Panc1 (cell line): ENCODE data around the gene AATK. TPM values are rescaled to one million over a fixed set of nuclear protein-coding genes. Genes with fewer than 3 reads are reported as not detected.
"Not testable (repeated sequence)": the region's sequence is repeated elsewhere in the genome, so short reads cannot be mapped to it uniquely, and the experiment has no call there.

Experiments used
- ATAC-seq: fragments of 200-7000 bp; cut with Tn5 transposase; 2 replicates; pipeline ENCODE4 v1.9.1; 2020; ENCODE audit warnings: mild to moderate bottlenecking, moderate library complexity
- BruUV-seq: library from RNA; stranded (reverse); fragments of 400-500 nt; replicated peaks from 2 replicates; lab custom pipeline; 2021; lab: Mats Ljungman, UMichigan
- CTCF ChIA-PET: fragments of 300-600 bp; sonication (Branson Sonifier 250); formaldehyde crosslinking; loops from one replicate; lab custom pipeline; 2022; ENCODE audit warnings: antibody characterized with exemption; lab: Charles Lee
- POLR2A ChIA-PET: fragments of 300-600 bp; sonication (Branson Sonifier 250); formaldehyde crosslinking; loops from one replicate; lab custom pipeline; 2022; ENCODE audit warnings: antibody characterized with exemption; lab: Charles Lee
- DNase-seq: peaks from one replicate; pipeline ENCODE4 v3.0.0-alpha.2; 2010; ENCODE audit warnings: low read depth, low spot score
- H3K27ac ChIP-seq: 2 replicates; pipeline ENCODE4 v1.5.1; 2011; ENCODE audit warnings: mild to moderate bottlenecking, low read length, inconsistent platforms
- H3K27me3 ChIP-seq: fragments of 200-500 bp; sonication (Bioruptor generic); 2 replicates; pipeline ENCODE4 v1.6.0; 2014; ENCODE audit warnings: low read length, inconsistent platforms; ENCODE audit not compliant: control insufficient read depth, insufficient read depth
- H3K36me3 ChIP-seq: fragments of 200-500 bp; sonication (Bioruptor generic); 2 replicates; pipeline ENCODE4 v1.5.1; 2014; ENCODE audit warnings: inconsistent platforms, mild to moderate bottlenecking, low read length, moderate library complexity; ENCODE audit not compliant: control insufficient read depth, insufficient read depth
- H3K4me1 ChIP-seq: 2 replicates; pipeline ENCODE4 v1.5.1; 2011; ENCODE audit warnings: inconsistent platforms, mild to moderate bottlenecking, low read length, moderate library complexity; ENCODE audit not compliant: control insufficient read depth, insufficient read depth
- H3K4me3 ChIP-seq, 2 experiments: 2 replicates each; pipeline ENCODE4 v1.5.1; 2011 to 2012; ENCODE audit warnings: low read depth in 2 of 2, low read length in 2 of 2, mild to moderate bottlenecking in 2 of 2, inconsistent platforms in 1 of 2, moderate library complexity in 1 of 2
- H3K9me3 ChIP-seq: fragments of 200-500 bp; sonication (Bioruptor generic); 2 replicates; pipeline ENCODE4 v1.5.1; 2014; ENCODE audit warnings: low read depth, mild to moderate bottlenecking, inconsistent platforms, low read length, moderate library complexity; ENCODE audit not compliant: control insufficient read depth, insufficient read depth
- POLR2AphosphoS5 ChIP-seq: IDR thresholded peaks from 2 replicates; pipeline ENCODE4 v1.6.1; 2012; ENCODE audit warnings: mild to moderate bottlenecking, low read depth, low read length, moderate library complexity
- SIN3A ChIP-seq: IDR thresholded peaks from 2 replicates; pipeline ENCODE4 v1.6.1; 2012; ENCODE audit warnings: low read depth, mild to moderate bottlenecking, low read length, moderate library complexity, borderline replicate concordance; ENCODE audit not compliant: insufficient read depth
- TCF7L2 ChIP-seq: IDR thresholded peaks from 2 replicates; pipeline ENCODE4 v1.6.1; 2011; ENCODE audit warnings: mild to moderate bottlenecking, low read depth, low read length, inconsistent platforms
- in situ Hi-C: cut with HindIII; loops from 2 replicates; pipeline ENCODE4 v1.10.0; 2016; ENCODE audit warnings: low sequenced_read_pairs, low pct_unique_long_range_greater_than_20kb
- intact Hi-C: fragments of 100-400 bp; cut with micrococcal nuclease; formaldehyde crosslinking; loops from one replicate; pipeline ENCODE4 v1.10.0; 2022; ENCODE audit not compliant: unreplicated experiment
- total RNA-seq: library from RNA; stranded (reverse); gene quantifications from one replicate; pipeline ENCODE4 v1.2.1, GENCODE V29; 2021; ENCODE audit not compliant: unreplicated experiment
- TF ChIP-seq, protein P1 (sequence below), 2 experiments: IDR thresholded peaks; 2 replicates each; pipeline ENCODE4 v1.6.1; 2011 to 2012; ENCODE audit warnings: low read depth in 2 of 2, control low read depth in 1 of 2, low read length in 1 of 2, mild to moderate bottlenecking in 1 of 2, moderate library complexity in 1 of 2; ENCODE audit not compliant: insufficient read depth in 1 of 2
- TF ChIP-seq, protein P2 (sequence below): fragments of 450-650 bp; IDR thresholded peaks from 2 replicates; pipeline ENCODE4 v1.5.1; 2017; ENCODE audit warnings: mild to moderate bottlenecking

AATK gene
- total RNA-seq, 1 experiment from 2014 or later = 3.7 TPM

DNA sequence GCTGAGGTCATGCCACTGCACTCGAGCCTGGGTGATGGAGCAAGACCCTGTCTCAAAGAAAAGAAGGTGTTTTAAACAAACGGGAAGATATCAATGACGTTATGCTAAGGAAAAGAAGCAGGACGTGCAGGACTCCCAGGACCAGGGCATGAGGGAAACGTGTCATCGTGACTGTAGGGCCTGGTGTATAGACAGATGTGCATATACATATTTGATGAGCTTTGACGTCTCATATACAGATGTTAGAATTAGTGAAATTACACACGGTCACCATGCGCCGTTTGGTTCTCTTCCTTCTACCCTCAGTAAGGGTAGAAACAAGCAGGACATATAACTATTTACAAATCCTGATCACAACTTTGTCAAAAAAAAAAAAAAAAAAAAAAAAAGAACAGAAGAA lies 18.3 kb downstream of the AATK start:
- TF ChIP-seq TCF7L2 (no peak), SIN3A (no peak), POLR2AphosphoS5 (no peak)
- TF ChIP-seq, protein P1, sequence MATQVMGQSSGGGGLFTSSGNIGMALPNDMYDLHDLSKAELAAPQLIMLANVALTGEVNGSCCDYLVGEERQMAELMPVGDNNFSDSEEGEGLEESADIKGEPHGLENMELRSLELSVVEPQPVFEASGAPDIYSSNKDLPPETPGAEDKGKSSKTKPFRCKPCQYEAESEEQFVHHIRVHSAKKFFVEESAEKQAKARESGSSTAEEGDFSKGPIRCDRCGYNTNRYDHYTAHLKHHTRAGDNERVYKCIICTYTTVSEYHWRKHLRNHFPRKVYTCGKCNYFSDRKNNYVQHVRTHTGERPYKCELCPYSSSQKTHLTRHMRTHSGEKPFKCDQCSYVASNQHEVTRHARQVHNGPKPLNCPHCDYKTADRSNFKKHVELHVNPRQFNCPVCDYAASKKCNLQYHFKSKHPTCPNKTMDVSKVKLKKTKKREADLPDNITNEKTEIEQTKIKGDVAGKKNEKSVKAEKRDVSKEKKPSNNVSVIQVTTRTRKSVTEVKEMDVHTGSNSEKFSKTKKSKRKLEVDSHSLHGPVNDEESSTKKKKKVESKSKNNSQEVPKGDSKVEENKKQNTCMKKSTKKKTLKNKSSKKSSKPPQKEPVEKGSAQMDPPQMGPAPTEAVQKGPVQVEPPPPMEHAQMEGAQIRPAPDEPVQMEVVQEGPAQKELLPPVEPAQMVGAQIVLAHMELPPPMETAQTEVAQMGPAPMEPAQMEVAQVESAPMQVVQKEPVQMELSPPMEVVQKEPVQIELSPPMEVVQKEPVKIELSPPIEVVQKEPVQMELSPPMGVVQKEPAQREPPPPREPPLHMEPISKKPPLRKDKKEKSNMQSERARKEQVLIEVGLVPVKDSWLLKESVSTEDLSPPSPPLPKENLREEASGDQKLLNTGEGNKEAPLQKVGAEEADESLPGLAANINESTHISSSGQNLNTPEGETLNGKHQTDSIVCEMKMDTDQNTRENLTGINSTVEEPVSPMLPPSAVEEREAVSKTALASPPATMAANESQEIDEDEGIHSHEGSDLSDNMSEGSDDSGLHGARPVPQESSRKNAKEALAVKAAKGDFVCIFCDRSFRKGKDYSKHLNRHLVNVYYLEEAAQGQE (IDR thresholded peaks at IDR 0.05; ENCODE audit: insufficient read depth in 1 of 2, low read depth in 2 of 2, low read length in 1 of 2) = no peak
- TF ChIP-seq, protein P2, sequence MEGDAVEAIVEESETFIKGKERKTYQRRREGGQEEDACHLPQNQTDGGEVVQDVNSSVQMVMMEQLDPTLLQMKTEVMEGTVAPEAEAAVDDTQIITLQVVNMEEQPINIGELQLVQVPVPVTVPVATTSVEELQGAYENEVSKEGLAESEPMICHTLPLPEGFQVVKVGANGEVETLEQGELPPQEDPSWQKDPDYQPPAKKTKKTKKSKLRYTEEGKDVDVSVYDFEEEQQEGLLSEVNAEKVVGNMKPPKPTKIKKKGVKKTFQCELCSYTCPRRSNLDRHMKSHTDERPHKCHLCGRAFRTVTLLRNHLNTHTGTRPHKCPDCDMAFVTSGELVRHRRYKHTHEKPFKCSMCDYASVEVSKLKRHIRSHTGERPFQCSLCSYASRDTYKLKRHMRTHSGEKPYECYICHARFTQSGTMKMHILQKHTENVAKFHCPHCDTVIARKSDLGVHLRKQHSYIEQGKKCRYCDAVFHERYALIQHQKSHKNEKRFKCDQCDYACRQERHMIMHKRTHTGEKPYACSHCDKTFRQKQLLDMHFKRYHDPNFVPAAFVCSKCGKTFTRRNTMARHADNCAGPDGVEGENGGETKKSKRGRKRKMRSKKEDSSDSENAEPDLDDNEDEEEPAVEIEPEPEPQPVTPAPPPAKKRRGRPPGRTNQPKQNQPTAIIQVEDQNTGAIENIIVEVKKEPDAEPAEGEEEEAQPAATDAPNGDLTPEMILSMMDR = no peak
- DNase-seq (no peak), ATAC-seq (no peak)
- Histone ChIP-seq H3K4me1 (no peaks in the 10 kb centered on the region; the same call in 1 of the 2 replicates), H3K4me3 (no peak overlapping the region), H3K27me3 (no peaks in the 10 kb centered on the region), H3K27ac (no peak overlapping the region), H3K9me3 (no peaks in the 10 kb centered on the region), H3K36me3 (no peaks in the 10 kb centered on the region)
- BruUV-seq = no TSS peak
- intact Hi-C loops (no loop called here), in situ Hi-C loops (no loop called here)
- POLR2A ChIA-PET = interaction anchor here (0.6 kb wide), 4 partner anchors 18 to 247 kb away, joined by 3 to 12 read pairs (median 5); no protein-coding TSS in a partner anchor
- CTCF ChIA-PET = interaction anchor here (0.7 kb wide), 1 partner anchor 32 kb away, joined by 10 read pairs; no protein-coding TSS in a partner anchor

DNA sequence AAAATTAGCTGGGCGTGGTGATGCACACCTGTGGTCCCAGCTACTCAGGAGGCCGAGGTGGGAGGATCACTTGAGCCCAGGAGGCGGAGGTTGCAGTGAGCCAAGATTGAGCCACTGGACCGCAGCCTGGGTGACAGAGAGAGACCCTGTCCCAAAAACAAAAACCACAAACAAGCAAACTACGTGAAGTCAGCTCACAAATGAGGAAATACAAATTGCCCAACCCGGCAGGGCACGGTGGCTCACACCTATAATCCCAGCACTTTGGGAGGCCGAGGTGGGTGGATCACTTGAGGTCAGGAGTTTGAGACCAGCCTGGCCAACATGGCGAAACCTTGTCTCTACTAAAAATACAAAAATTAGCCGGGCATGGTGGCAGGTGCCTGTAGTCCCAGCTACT lies 19.8 kb downstream of the AATK start:
- in situ Hi-C loops, H3K27me3 ChIP-seq, intact Hi-C loops, H3K27ac ChIP-seq, ATAC-seq, H3K9me3 ChIP-seq, BruUV-seq, POLR2A ChIA-PET, H3K36me3 ChIP-seq, H3K4me1 ChIP-seq, H3K4me3 ChIP-seq, DNase-seq: not testable (repeated sequence)
- CTCF ChIA-PET = interaction anchor here (0.6 to 0.7 kb wide), 4 partner anchors 8 to 1054 kb away, joined by 3 to 4 read pairs (median 3); no protein-coding TSS in a partner anchor

DNA sequence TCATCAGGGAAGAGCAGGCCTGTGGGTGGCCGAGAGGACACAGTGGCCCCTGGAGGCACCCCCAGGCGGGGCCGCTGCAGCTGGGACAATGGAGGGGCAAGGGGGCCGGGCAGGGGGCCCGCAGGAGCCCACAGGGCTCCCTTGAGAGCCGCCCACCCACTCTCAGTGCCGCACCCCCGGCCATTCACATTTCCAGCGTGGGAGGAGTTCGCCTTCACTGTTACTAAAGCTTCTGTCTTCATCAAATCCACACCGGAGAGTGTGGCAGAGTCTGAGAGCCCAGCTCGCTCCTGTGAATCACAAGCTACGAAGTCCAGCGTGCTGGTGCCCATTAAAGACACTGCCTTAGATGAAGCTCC lies 21.6 kb downstream of the AATK start:
- no peak for ATAC-seq
- TF ChIP-seq POLR2AphosphoS5 (no peak), SIN3A (no peak), TCF7L2 (no peak)
- TF ChIP-seq, protein P2 = no peak
- TF ChIP-seq, protein P1 (IDR thresholded peaks at IDR 0.05; ENCODE audit: insufficient read depth in 1 of 2, low read depth in 2 of 2, low read length in 1 of 2) = no peak
- no peak overlapping the region for H3K4me3 ChIP-seq
- no peaks in the 10 kb centered on the region for H3K9me3 ChIP-seq
- ChIA-PET POLR2A (interaction anchor here (0.6 kb wide), 2 partner anchors 58 to 370 kb away, joined by 3 to 6 read pairs; no protein-coding TSS in a partner anchor), CTCF (no interaction called here)
- no TSS peak for BruUV-seq
- no peak for DNase-seq
- no peaks in the 10 kb centered on the region for H3K36me3 ChIP-seq
- no peaks in the 10 kb centered on the region; the same call in 1 of the 2 replicates for H3K4me1 ChIP-seq
- in situ Hi-C loops = loop anchor here (5.0 kb wide), 1 partner anchor 63 kb away; no protein-coding TSS in a partner anchor
- intact Hi-C loops = loop anchor here (5.0 kb wide), 2 partner anchors 38 to 58 kb away; no protein-coding TSS in a partner anchor
- H3K27ac ChIP-seq = no peak overlapping the region
- no peaks in the 10 kb centered on the region for H3K27me3 ChIP-seq
